Osteocyte (in vitro differentiated cells): ENCODE results near the gene ALDH3B2. TPM values are rescaled to one million over a fixed set of nuclear protein-coding genes. Genes with fewer than 3 reads are reported as not detected.

Source experiments
- DNase-seq: peaks from one replicate; pipeline ENCODE4 v3.0.0; 2021; ENCODE audit warnings: mixed read lengths; ENCODE audit not compliant: unreplicated experiment; ENCODE audit errors: extremely low spot score
- H3K27ac Mint-ChIP-seq: one replicate; pipeline ENCODE4 v1.8.0; 2021; ENCODE audit warnings: mild to moderate bottlenecking, mixed read lengths; ENCODE audit not compliant: unreplicated experiment
- H3K27me3 Mint-ChIP-seq: one replicate; pipeline ENCODE4 v1.8.0; 2021; ENCODE audit warnings: mixed read lengths; ENCODE audit not compliant: unreplicated experiment
- H3K36me3 Mint-ChIP-seq: one replicate; pipeline ENCODE4 v1.8.0; 2021; ENCODE audit warnings: mixed read lengths; ENCODE audit not compliant: unreplicated experiment
- H3K4me1 Mint-ChIP-seq: one replicate; pipeline ENCODE4 v1.8.0; 2021; ENCODE audit warnings: mixed read lengths; ENCODE audit not compliant: unreplicated experiment
- H3K4me3 Mint-ChIP-seq: one replicate; pipeline ENCODE4 v1.8.0; 2021; ENCODE audit warnings: mild to moderate bottlenecking, moderate library complexity, mixed read lengths; ENCODE audit not compliant: unreplicated experiment
- H3K9me3 Mint-ChIP-seq: one replicate; pipeline ENCODE4 v1.8.0; 2021; ENCODE audit warnings: mixed read lengths; ENCODE audit not compliant: unreplicated experiment
- total RNA-seq: library from RNA; stranded (reverse); gene quantifications from 2 replicates; pipeline ENCODE4 v1.2.1, GENCODE V29; 2021
- TF ChIP-seq, protein P1 (sequence below): fragments of 200-600 bp; sonication (generic); IDR thresholded peaks from 2 replicates; pipeline ENCODE4 v1.5.0; 2021; ENCODE audit warnings: antibody characterized with exemption, mild to moderate bottlenecking, moderate library complexity

ALDH3B2 gene
- total RNA-seq, 1 donor from 2014 or later, result not detected

DNA sequence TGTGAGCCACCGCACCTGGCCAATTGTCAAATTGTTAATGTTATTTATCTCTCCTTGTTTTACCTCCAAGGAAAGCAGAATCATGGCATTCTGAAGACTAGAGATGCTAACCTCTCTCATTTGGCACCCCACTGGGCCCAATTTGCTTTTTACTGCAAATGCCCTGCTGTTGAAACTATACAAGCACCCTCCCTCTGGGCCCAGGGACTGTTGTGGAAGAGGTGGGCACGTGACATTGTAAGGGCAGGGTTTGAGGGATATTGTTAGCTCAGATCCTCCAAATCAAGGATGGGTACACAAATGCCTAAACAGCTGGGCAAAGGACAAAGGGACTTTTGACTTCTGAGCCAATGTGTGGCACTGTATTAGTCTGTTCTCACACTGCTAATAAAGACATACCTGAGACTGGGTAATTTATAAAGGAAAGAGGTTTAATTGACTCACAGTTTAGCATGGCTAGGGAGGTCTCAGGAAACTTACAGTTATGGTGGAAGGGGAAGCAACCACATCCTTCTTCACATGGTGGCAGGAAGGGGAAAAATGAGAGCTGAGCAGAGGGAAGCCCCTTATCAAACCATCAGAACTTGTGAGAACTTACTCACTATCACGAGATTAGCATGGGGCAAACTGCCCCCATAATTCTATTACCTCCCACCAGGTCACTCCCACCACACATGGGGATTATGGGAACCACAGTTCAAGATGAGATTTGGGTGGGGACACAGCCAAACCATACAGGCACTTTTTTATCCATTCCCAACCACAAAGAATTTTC, 6.5 kb upstream of the ALDH3B2 start:
- Mint-ChIP-seq H3K27me3 (peaks cover 72% of the 10 kb centered on the region), H3K36me3 (no peaks in the 10 kb centered on the region), H3K4me1 (no peaks in the 10 kb centered on the region), H3K4me3 (no peak overlapping the region), H3K9me3 (no peaks in the 10 kb centered on the region), H3K27ac (no peak overlapping the region)
- TF ChIP-seq, protein P1, sequence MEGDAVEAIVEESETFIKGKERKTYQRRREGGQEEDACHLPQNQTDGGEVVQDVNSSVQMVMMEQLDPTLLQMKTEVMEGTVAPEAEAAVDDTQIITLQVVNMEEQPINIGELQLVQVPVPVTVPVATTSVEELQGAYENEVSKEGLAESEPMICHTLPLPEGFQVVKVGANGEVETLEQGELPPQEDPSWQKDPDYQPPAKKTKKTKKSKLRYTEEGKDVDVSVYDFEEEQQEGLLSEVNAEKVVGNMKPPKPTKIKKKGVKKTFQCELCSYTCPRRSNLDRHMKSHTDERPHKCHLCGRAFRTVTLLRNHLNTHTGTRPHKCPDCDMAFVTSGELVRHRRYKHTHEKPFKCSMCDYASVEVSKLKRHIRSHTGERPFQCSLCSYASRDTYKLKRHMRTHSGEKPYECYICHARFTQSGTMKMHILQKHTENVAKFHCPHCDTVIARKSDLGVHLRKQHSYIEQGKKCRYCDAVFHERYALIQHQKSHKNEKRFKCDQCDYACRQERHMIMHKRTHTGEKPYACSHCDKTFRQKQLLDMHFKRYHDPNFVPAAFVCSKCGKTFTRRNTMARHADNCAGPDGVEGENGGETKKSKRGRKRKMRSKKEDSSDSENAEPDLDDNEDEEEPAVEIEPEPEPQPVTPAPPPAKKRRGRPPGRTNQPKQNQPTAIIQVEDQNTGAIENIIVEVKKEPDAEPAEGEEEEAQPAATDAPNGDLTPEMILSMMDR, result no peak
- no peak for DNase-seq

DNA sequence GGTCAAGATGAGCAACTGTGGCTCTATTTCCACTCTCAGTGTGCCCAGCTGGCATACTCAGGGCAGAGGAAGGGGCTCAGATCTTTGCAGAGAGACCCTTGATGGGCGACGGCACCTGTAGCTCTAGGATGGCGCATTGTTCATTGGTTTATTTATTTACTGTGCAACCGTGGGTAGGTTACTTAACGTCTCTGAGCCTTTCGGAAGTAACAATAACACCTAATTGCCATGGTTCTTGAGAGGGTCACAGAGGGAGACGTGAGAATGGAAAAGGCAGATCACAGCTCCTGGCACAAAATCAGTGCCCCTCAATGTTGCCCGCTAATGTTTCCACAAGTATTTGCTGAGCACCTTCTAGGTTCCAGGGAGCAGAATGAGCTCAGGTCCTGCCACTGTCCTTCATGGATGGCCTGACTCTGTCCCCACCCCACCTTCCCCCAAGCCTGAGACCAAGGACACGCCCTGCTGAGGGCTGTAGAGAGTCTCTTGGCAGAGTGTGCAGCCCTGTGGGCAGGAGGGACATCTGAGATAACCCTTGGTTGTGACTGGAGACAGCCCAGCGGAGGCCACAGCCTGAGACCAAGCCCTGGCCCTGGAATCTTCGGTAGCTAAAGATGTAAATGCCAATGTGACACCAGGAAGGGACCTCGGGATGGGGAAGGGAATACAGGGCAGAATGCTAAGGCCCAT, 780 bp upstream of the ALDH3B2 start:
- H3K36me3 Mint-ChIP-seq, result no peaks in the 10 kb centered on the region
- TF ChIP-seq, protein P1, result no peak
- H3K4me1 Mint-ChIP-seq, result no peaks in the 10 kb centered on the region
- peaks cover 37% of the 10 kb centered on the region for H3K27me3 Mint-ChIP-seq
- H3K27ac Mint-ChIP-seq, result no peak overlapping the region
- H3K4me3 Mint-ChIP-seq, result no peak overlapping the region
- DNase-seq, result no peak
- H3K9me3 Mint-ChIP-seq, result no peaks in the 10 kb centered on the region

DNA sequence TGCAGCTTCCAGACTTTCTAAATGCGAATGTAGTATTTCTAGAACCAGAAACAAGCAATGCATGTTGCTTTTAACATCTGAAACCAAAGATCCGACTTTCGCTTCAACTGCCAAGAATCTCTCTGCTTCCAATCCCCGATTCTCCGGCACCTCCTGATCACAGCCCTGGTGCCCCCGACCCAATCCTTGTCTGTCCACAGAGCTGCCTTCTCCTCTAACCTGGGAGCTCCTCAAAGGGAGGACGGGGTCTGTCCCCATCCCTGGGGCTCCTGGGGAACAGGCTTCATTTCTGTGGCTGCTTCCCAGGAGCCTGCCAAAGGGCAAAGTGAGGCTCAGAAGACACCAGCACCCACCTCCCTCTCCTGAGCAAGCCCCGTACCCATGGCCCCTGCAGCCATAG, 521 bp downstream of the ALDH3B2 start:
- Mint-ChIP-seq H3K4me3 (no peak overlapping the region), H3K27ac (no peak overlapping the region), H3K4me1 (no peaks in the 10 kb centered on the region), H3K27me3 (peaks cover 36% of the 10 kb centered on the region), H3K36me3 (no peaks in the 10 kb centered on the region), H3K9me3 (no peaks in the 10 kb centered on the region)
- no peak for DNase-seq
- TF ChIP-seq, protein P1, result no peak

DNA sequence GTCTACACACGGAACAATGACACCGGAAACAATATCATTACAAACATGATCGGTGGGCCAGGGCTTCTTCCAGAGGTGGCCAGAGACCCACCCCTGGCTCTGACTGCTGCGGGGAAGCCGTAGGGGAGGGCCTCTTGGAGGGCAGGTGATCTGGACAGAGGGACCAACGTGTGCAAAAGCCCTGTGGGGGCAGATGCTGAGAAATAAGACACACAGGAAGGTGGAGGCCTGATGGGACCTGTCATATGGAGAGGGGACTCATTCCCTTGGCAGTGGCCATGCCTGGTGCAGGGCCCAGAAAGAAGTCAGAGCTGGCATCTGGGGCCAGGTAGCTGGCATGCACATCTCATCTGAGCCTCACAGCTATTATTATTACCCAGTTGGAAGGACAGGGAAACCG, 1.1 kb downstream of the ALDH3B2 start:
- Mint-ChIP-seq H3K27ac (no peak overlapping the region), H3K4me1 (no peaks in the 10 kb centered on the region), H3K36me3 (no peaks in the 10 kb centered on the region), H3K4me3 (no peak overlapping the region), H3K27me3 (peaks cover 33% of the 10 kb centered on the region), H3K9me3 (no peaks in the 10 kb centered on the region)
- DNase-seq, result no peak
- TF ChIP-seq, protein P1, result no peak

DNA sequence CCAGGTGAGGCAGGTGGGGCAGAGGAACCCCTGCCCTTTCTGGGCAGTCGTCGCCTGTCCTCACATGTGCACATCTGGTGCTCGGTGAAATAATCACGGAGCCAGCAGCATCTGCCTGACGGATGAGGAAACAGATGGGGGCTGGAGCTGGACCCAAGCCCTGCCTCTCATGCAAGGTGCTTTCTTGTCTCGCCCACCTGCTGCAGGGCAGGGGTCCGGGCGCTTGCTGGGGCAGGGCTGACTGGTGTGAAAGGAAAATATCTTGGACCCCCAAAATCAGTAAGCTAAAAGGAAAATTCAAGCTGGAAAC, 3.3 kb downstream of the ALDH3B2 start:
- TF ChIP-seq, protein P1, result no peak
- H3K4me3 Mint-ChIP-seq, result no peak overlapping the region

More for the DNA sequence above, 3.3 kb downstream of the ALDH3B2 start:
- no peak for DNase-seq
- no peaks in the 10 kb centered on the region for H3K9me3 Mint-ChIP-seq
- peaks cover 11% of the 10 kb centered on the region for H3K27me3 Mint-ChIP-seq
- H3K27ac Mint-ChIP-seq, result no peak overlapping the region
- H3K4me1 Mint-ChIP-seq, result no peaks in the 10 kb centered on the region
- H3K36me3 Mint-ChIP-seq, result no peaks in the 10 kb centered on the region
